DMS114 treated with DMSO at 0.1 percent for 48 hours (cell line): ENCODE measurements around the gene NTN5.
"Not testable (repeated sequence)": the region's sequence is repeated elsewhere in the genome, so short reads cannot be mapped to it uniquely, and the experiment has no call there.

Experiments used
- DNase-seq: peaks from one replicate; lab custom pipeline; 2025; ENCODE audit not compliant: unreplicated experiment; lab: John Stamatoyannopoulos, UW

NTN5 gene

GRCh38 chr19:48644839-48645619 is 27.8 kb downstream of the NTN5 start:
- peak; percentile 71 for DNase-seq

- DNase-seq: no peak
These were observed 28.5 kb downstream of the NTN5 start for GRCh38 chr19:48644355-48644754.

- DNase-seq: no peak
These were observed 30.0 kb downstream of the NTN5 start for GRCh38 chr19:48642862-48643261.

- no peak for DNase-seq
These were observed 31.0 kb downstream of the NTN5 start for GRCh38 chr19:48641850-48642249.

GRCh38 chr19:48639483-48640375 is 33.1 kb downstream of the NTN5 start:
- DNase-seq: no peak

- no peak for DNase-seq
These were observed 33.9 kb downstream of the NTN5 start for GRCh38 chr19:48638831-48639381.

- peak; percentile 64 for DNase-seq
These were observed 34.6 kb downstream of the NTN5 start for GRCh38 chr19:48637948-48638830.

GRCh38 chr19:48637449-48637947 is 35.3 kb downstream of the NTN5 start:
- DNase-seq: peak; percentile 91

GRCh38 chr19:48636859-48637448 is 35.9 kb downstream of the NTN5 start, which contains the start of gene DBP:
Gene DBP, minus strand, starts transcription at chr19:48637379. Its CDS starts 385 bp downstream, at chr19:48636994.
- DNase-seq: no peak

GRCh38 chr19:48635966-48636858 is 36.6 kb downstream of the NTN5 start:
- DNase-seq: no peak

GRCh38 chr19:48635263-48635965 is 37.4 kb downstream of the NTN5 start:
- no peak for DNase-seq

GRCh38 chr19:48634424-48635262 is 38.2 kb downstream of the NTN5 start:
- peak; percentile 69 for DNase-seq

GRCh38 chr19:48634036-48634342 is 38.8 kb downstream of the NTN5 start:
- no peak for DNase-seq

GRCh38 chr19:48633148-48634035 is 39.4 kb downstream of the NTN5 start:
- no peak for DNase-seq

- DNase-seq: no peak
These were observed 40.1 kb downstream of the NTN5 start for GRCh38 chr19:48632692-48633147.

- not testable (repeated sequence) for DNase-seq
These were observed 40.5 kb downstream of the NTN5 start for GRCh38 chr19:48632286-48632685.

- DNase-seq: no peak
These were observed 41.6 kb downstream of the NTN5 start for GRCh38 chr19:48631225-48631624.
